ENCODE data around the gene NR6A1.

DNA sequence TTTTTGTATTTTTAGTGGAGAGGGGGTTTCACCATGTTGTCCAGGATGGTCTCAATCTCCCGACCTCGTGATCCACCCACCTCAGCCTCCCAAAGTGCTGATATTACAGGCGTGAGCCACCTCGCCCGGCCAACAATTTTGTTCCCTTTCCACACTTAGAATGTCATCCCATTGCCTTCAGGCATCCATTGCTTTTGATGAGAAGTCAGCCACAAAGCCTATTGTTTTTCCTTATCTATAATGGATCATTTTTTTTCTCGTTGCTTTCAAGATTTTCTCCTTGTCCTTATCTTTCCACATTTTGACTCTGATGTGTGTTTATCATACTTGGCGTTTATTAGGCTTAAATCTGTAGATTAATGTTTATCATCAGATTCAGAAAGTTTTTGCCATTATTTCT is 64.4 kb downstream of the NR6A1 start:
- TF ChIP-seq POLR2A (IDR thresholded peaks at IDR 0.05) = no peak
- TF ChIP-seq, protein P1, sequence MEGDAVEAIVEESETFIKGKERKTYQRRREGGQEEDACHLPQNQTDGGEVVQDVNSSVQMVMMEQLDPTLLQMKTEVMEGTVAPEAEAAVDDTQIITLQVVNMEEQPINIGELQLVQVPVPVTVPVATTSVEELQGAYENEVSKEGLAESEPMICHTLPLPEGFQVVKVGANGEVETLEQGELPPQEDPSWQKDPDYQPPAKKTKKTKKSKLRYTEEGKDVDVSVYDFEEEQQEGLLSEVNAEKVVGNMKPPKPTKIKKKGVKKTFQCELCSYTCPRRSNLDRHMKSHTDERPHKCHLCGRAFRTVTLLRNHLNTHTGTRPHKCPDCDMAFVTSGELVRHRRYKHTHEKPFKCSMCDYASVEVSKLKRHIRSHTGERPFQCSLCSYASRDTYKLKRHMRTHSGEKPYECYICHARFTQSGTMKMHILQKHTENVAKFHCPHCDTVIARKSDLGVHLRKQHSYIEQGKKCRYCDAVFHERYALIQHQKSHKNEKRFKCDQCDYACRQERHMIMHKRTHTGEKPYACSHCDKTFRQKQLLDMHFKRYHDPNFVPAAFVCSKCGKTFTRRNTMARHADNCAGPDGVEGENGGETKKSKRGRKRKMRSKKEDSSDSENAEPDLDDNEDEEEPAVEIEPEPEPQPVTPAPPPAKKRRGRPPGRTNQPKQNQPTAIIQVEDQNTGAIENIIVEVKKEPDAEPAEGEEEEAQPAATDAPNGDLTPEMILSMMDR (IDR thresholded peaks at IDR 0.05) = no peak
